Upper lobe of left lung (tissue), 6 donors: ENCODE results near the gene SND1. TPM values are rescaled to one million over a fixed set of nuclear protein-coding genes. Genes with fewer than 3 reads are reported as not detected.

Experiments used
- ATAC-seq, 2 donors: fragments of 200-7000 bp; cut with Tn5 transposase; one replicate each; pipeline ENCODE4 v1.9.1; 2022; ENCODE audit warnings: mild to moderate bottlenecking in 2 of 2, moderate library complexity in 2 of 2; ENCODE audit not compliant: low FRiP score in 2 of 2
- DNase-seq, 2 donors: peaks; one replicate each; pipeline ENCODE4 v3.0.0-alpha.2; 2019 to 2020
- H3K27ac ChIP-seq, 4 donors: fragments of 200-600 bp; sonication (generic); one replicate each; pipeline ENCODE4 v1.5.1; 2016 to 2019
- H3K27me3 ChIP-seq, 4 donors: fragments of 200-600 bp; sonication (generic); one replicate each; pipeline ENCODE4 v1.5.1; 2017 to 2019
- H3K36me3 ChIP-seq, 4 donors: fragments of 200-600 bp; sonication (generic); one replicate each; pipeline ENCODE4 v1.5.1; 2016 to 2019
- H3K4me1 ChIP-seq, 4 donors: fragments of 200-600 bp; sonication (generic); one replicate each; pipeline ENCODE4 v1.5.1; 2018 to 2019
- H3K4me3 ChIP-seq, 4 donors: fragments of 200-600 bp; sonication (generic); one replicate each; pipeline ENCODE4 v1.5.1; 2017 to 2019; ENCODE audit warnings: mild to moderate bottlenecking in 2 of 4, moderate library complexity in 1 of 4
- H3K9me3 ChIP-seq, 4 donors: fragments of 200-600 bp; sonication (generic); one replicate each; pipeline ENCODE4 v1.5.1; 2018 to 2019
- CTCF ChIP-seq, 6 experiments: fragments of 450-650 bp in 4 of 6; fragments of 200-600 bp in 2 of 6; sonication (generic) in 2 of 6; IDR thresholded peaks; one replicate each; pipeline ENCODE4 v1.5.1; 2016 to 2019; ENCODE audit warnings: antibody characterized with exemption in 6 of 6
- EP300 ChIP-seq, 4 donors: sonication (generic); formaldehyde crosslinking; IDR thresholded peaks; one replicate each; pipeline ENCODE4 v1.5.1; 2017; ENCODE audit warnings: antibody characterized with exemption in 4 of 4, control low read depth in 2 of 4
- POLR2A ChIP-seq, 4 donors: fragments of 450-650 bp; IDR thresholded peaks; one replicate each; pipeline ENCODE4 v1.5.1; 2016 to 2017; ENCODE audit warnings: antibody characterized with exemption in 4 of 4, mild to moderate bottlenecking in 2 of 4
- POLR2AphosphoS5 ChIP-seq, 2 donors: sonication (generic); formaldehyde crosslinking; IDR thresholded peaks; one replicate each; pipeline ENCODE4 v1.5.1; 2017; ENCODE audit warnings: antibody characterized with exemption in 2 of 2
- WGBS, 2 donors: methylation state at CpG; one replicate each; pipeline ENCODE4 v1.1.5; 2017 to 2018; 5-methylcytosine and 5-hydroxymethylcytosine counted together
- total RNA-seq, 6 donors: library from RNA; depleted of rRNA in 4 of 6; stranded (reverse); fragments of >200 nt in 4 of 6; gene quantifications; one replicate each; pipeline versions ENCODE4 v1.1.0 to v1.2.1, GENCODE V29; 2016 to 2021
- donor health status: DM: no; HTN: no; CAD: no; lungs with moderate emphysema.
- donor health status: DM: no; HTN: yes; CAD: no; lungs with severe emphysema.

SND1 gene
- total RNA-seq, 6 donors from 2014 or later, result 107 to 167 (median 121) TPM

GRCh38 chr7:128115821-128116723 lies 464.1 kb downstream of the SND1 start:
- WGBS, 2 donors, result 82 to 92% methylated on average over 15 to 16 of the region's 16 CpGs
- H3K27ac ChIP-seq, result no peak overlapping the region
- DNase-seq, result peak; percentile 8 to 64
- H3K27me3 ChIP-seq, result no peaks in the 10 kb centered on the region
- H3K9me3 ChIP-seq, result no peaks in the 10 kb centered on the region
- no peak for ATAC-seq
- peaks cover 0 to 12% (median 2%) of the 10 kb centered on the region in 4 donors for H3K4me1 ChIP-seq
- TF ChIP-seq EP300 (IDR thresholded peaks at IDR 0.05) (no peak), POLR2A (IDR thresholded peaks at IDR 0.05) (no peak), POLR2AphosphoS5 (IDR thresholded peaks at IDR 0.05) (no peak), CTCF (IDR thresholded peaks at IDR 0.05) (no peak)
- no peak overlapping the region for H3K4me3 ChIP-seq
- H3K36me3 ChIP-seq, result no peaks in the 10 kb centered on the region

- Histone ChIP-seq H3K4me1 (peaks cover 0 to 11% (median 4%) of the 10 kb centered on the region in 4 donors), H3K27ac (no peak overlapping the region), H3K4me3 (no peak overlapping the region), H3K36me3 (no peaks in the 10 kb centered on the region), H3K9me3 (no peaks in the 10 kb centered on the region), H3K27me3 (no peaks in the 10 kb centered on the region)
- DNase-seq, result peak in 1 of 2 donors; percentile 12
- TF ChIP-seq POLR2AphosphoS5 (IDR thresholded peaks at IDR 0.05) (no peak), EP300 (IDR thresholded peaks at IDR 0.05) (no peak), CTCF (IDR thresholded peaks at IDR 0.05) (no peak), POLR2A (IDR thresholded peaks at IDR 0.05) (no peak)
- no peak for ATAC-seq
- WGBS, 2 donors, result 94 to 100% methylated on average over 5 to 9 of the region's 9 CpGs
These were observed 464.7 kb downstream of the SND1 start for GRCh38 chr7:128116740-128117139.

DNA sequence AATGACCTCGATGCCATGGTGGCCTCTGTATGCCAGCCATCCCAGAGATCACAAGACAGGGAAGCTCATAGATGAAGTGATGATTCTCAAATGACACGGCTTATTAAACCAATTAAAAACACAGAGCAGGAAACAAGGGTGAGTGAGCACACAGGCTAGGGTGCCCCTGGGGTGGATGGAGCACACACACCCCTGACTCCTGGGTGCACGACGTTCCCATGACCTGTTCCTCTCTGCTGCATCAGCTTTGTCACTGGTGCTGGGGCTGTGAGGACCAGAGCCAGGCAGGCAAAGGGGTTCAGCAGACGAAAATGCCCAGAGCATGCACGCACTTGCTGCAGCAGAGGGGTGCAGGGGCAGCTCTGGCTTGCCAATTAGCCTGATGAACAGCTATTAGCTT lies 465.7 kb downstream of the SND1 start:
- H3K9me3 ChIP-seq, result no peaks in the 10 kb centered on the region
- 96 to 100% methylated on average over 4 to 6 of the region's 6 CpGs for WGBS, 2 donors
- no peak for ATAC-seq
- no peak overlapping the region for H3K27ac ChIP-seq
- no peaks in the 10 kb centered on the region for H3K36me3 ChIP-seq
- TF ChIP-seq POLR2AphosphoS5 (IDR thresholded peaks at IDR 0.05) (no peak), EP300 (IDR thresholded peaks at IDR 0.05) (no peak), CTCF (IDR thresholded peaks at IDR 0.05) (no peak), POLR2A (IDR thresholded peaks at IDR 0.05) (no peak)
- H3K27me3 ChIP-seq, result no peaks in the 10 kb centered on the region
- DNase-seq, result peak in 1 of 2 donors; percentile 7
- H3K4me3 ChIP-seq, result no peak overlapping the region
- H3K4me1 ChIP-seq, result peaks cover 0 to 3% (median under 1%) of the 10 kb centered on the region in 4 donors

- H3K4me3 ChIP-seq, result no peak overlapping the region
- 78 to 89% methylated on average over 2 to 4 of the region's 5 CpGs for WGBS, 2 donors
- no peak for TF ChIP-seq POLR2A (IDR thresholded peaks at IDR 0.05)
- no peak for TF ChIP-seq CTCF (IDR thresholded peaks at IDR 0.05)
- TF ChIP-seq EP300 (IDR thresholded peaks at IDR 0.05), result no peak
- TF ChIP-seq POLR2AphosphoS5 (IDR thresholded peaks at IDR 0.05), result no peak
- no peaks in the 10 kb centered on the region for H3K27me3 ChIP-seq
- peak in 1 of 2 donors; percentile 23 for DNase-seq
- H3K4me1 ChIP-seq, result peaks cover 0 to 3% (median 0%) of the 10 kb centered on the region in 4 donors
- no peaks in the 10 kb centered on the region for H3K36me3 ChIP-seq
- no peaks in the 10 kb centered on the region for H3K9me3 ChIP-seq
- no peak for ATAC-seq
- H3K27ac ChIP-seq, result no peak overlapping the region
These were observed 467.0 kb downstream of the SND1 start for GRCh38 chr7:128119036-128119435.
